Endothelial cell of umbilical vein (primary cell): ENCODE measurements around the gene RAB3D. TPM values are rescaled to one million over a fixed set of nuclear protein-coding genes. Genes with fewer than 3 reads are reported as not detected.

ENCODE experiments used
- BruUV-seq: library from RNA; stranded (reverse); fragments of 400-500 nt; replicated peaks from 2 replicates; lab custom pipeline; 2021; lab: Mats Ljungman, UMichigan
- CTCF ChIA-PET: fragments of 300-600, 350-600 bp; sonication (Branson Sonifier 250); formaldehyde crosslinking; loops from one replicate; lab custom pipeline; 2021; ENCODE audit warnings: antibody characterized with exemption, inconsistent platforms; lab: Charles Lee
- POLR2A ChIA-PET: fragments of 300-600, 350-600 bp; sonication (Branson Sonifier 250); formaldehyde crosslinking; loops from one replicate; lab custom pipeline; 2021; ENCODE audit warnings: antibody characterized with exemption, inconsistent platforms; lab: Charles Lee
- DNase-seq: peaks from one replicate; pipeline ENCODE4 v3.0.0-alpha.2; 2011; ENCODE audit warnings: low read depth, low spot score
- FAIRE-seq: peaks from 2 replicates; lab custom pipeline; 2011; peaks lifted over from hg19 to GRCh38; lab: Jason Lieb, UNC
- H2AFZ ChIP-seq: 2 replicates; pipeline ENCODE4 v1.6.0; 2012; ENCODE audit warnings: low read depth, low read length, control low read depth, inconsistent platforms
- H3K27ac ChIP-seq: 2 replicates; pipeline ENCODE4 v1.5.1; 2011; ENCODE audit warnings: low read depth, mild to moderate bottlenecking, control low read depth, low read length, moderate library complexity; ENCODE audit not compliant: insufficient read depth
- H3K27me3 ChIP-seq, 2 experiments: 2 replicates each; pipeline versions ENCODE4 v1.6.0 to v1.6.1; 2011; ENCODE audit warnings: low read length in 2 of 2, mixed read lengths in 1 of 2; ENCODE audit not compliant: control insufficient read depth in 2 of 2, insufficient read depth in 2 of 2
- H3K36me3 ChIP-seq, 2 experiments: 2 replicates in 1 of 2; 3 replicates in 1 of 2; pipeline ENCODE4 v1.5.1; 2011; ENCODE audit warnings: low read length in 2 of 2, mild to moderate bottlenecking in 1 of 2, moderate library complexity in 1 of 2; ENCODE audit not compliant: control insufficient read depth in 2 of 2, insufficient read depth in 2 of 2; ENCODE audit errors: extremely low read depth in 1 of 2
- H3K4me1 ChIP-seq: 3 replicates; pipeline ENCODE4 v1.5.1; 2011; ENCODE audit warnings: mild to moderate bottlenecking, low read length; ENCODE audit not compliant: control insufficient read depth, insufficient read depth; ENCODE audit errors: extremely low read depth
- H3K4me2 ChIP-seq: 2 replicates; pipeline ENCODE4 v1.6.1; 2011; ENCODE audit warnings: low read length, control low read depth, mixed read lengths; ENCODE audit not compliant: insufficient read depth
- H3K4me3 ChIP-seq, 3 experiments: fragments of 200-600 bp in 1 of 3; sonication (generic), shearing (Covaris generic) in 1 of 3; replicated peaks in 1 of 3; 2 replicates each; pipeline ENCODE4 v1.5.1; 2011 to 2016; ENCODE audit warnings: control low read depth in 3 of 3, low read length in 3 of 3, mild to moderate bottlenecking in 2 of 3, inconsistent platforms in 1 of 3, low read depth in 1 of 3, moderate library complexity in 1 of 3; ENCODE audit not compliant: insufficient read depth in 1 of 3
- H3K79me2 ChIP-seq: 2 replicates; pipeline ENCODE4 v1.6.0; 2012; ENCODE audit warnings: low read length, inconsistent platforms; ENCODE audit not compliant: control insufficient read depth, insufficient read depth
- H3K9ac ChIP-seq: replicated peaks from 2 replicates; pipeline ENCODE3; 2011; ENCODE audit warnings: low read length, control low read depth; ENCODE audit not compliant: insufficient read depth; ENCODE audit errors: extremely low read depth
- H3K9me1 ChIP-seq: replicated peaks from 3 replicates; pipeline ENCODE4 v1.6.0; 2011; ENCODE audit warnings: mild to moderate bottlenecking, low read length; ENCODE audit not compliant: control insufficient read depth, insufficient read depth; ENCODE audit errors: extremely low read depth
- H3K9me3 ChIP-seq: replicated peaks from 2 replicates; pipeline ENCODE4 v1.5.1; 2012; ENCODE audit warnings: low read length, inconsistent platforms; ENCODE audit not compliant: control insufficient read depth, insufficient read depth
- H4K20me1 ChIP-seq: replicated peaks from 2 replicates; pipeline ENCODE3; 2011; ENCODE audit warnings: mild to moderate bottlenecking, low read length; ENCODE audit not compliant: control insufficient read depth, insufficient read depth; ENCODE audit errors: extremely low read depth
- EZH2 ChIP-seq: IDR thresholded peaks from 2 replicates; pipeline ENCODE4 v1.6.1; 2012; ENCODE audit warnings: borderline replicate concordance, low read depth, mild to moderate bottlenecking, moderate library complexity, low read length, inconsistent platforms; ENCODE audit not compliant: severe bottlenecking
- FOS ChIP-seq: IDR thresholded peaks from 2 replicates; pipeline ENCODE4 v1.6.1; 2011; ENCODE audit warnings: mild to moderate bottlenecking, low read length, moderate library complexity, borderline replicate concordance; ENCODE audit not compliant: insufficient read depth
- GATA2 ChIP-seq: IDR thresholded peaks from 2 replicates; pipeline ENCODE4 v1.7.0; 2011; ENCODE audit warnings: low read depth, mild to moderate bottlenecking, moderate library complexity, mixed read lengths, low read length; ENCODE audit not compliant: insufficient read length, insufficient read depth
- JUN ChIP-seq: IDR thresholded peaks from 2 replicates; pipeline ENCODE4 v1.6.1; 2011; ENCODE audit warnings: borderline replicate concordance, low read depth; ENCODE audit not compliant: insufficient read length, insufficient read depth
- MYC ChIP-seq: IDR thresholded peaks from one replicate; pipeline ENCODE4 v1.6.1; 2011; ENCODE audit warnings: mild to moderate bottlenecking, low read depth, low read length
- POLR2A ChIP-seq: IDR thresholded peaks from 2 replicates; pipeline ENCODE4 v1.6.1; 2012; ENCODE audit warnings: low read depth, mild to moderate bottlenecking, control low read depth, low read length
- POLR2AphosphoS5 ChIP-seq: IDR thresholded peaks from 2 replicates; pipeline ENCODE4 v1.6.1; 2012; ENCODE audit warnings: low read depth, mild to moderate bottlenecking, control low read depth, low read length, moderate library complexity; ENCODE audit not compliant: insufficient read depth
- dilution Hi-C: fragments of 300-500 bp; cut with MboI; formaldehyde crosslinking; loops from one replicate; pipeline ENCODE4 v1.15.0; 2019; ENCODE audit warnings: low sequenced_read_pairs; ENCODE audit not compliant: extremely low pct_ligation_motif_present
- intact Hi-C: fragments of 100-400 bp; cut with micrococcal nuclease; formaldehyde crosslinking; loops from one replicate; pipeline ENCODE4 v1.10.0; 2022
- polyA plus RNA-seq, 4 experiments: library from polyadenylated mRNA; depleted of rRNA in 3 of 4; stranded (reverse) in 3 of 4; unstranded in 1 of 4; fragments of >200 nt; gene quantifications; 2 replicates each; pipeline versions ENCODE4 v1.2.1 to v1.2.3, GENCODE V29; 2011 to 2012; ENCODE audit warnings: missing spikeins in 1 of 4
- total RNA-seq: library from RNA; stranded (reverse); gene quantifications from 2 replicates; pipeline ENCODE4 v1.2.3, GENCODE V29; 2021
- TF ChIP-seq, protein P1 (sequence below), 2 donors: IDR thresholded peaks; 1 replicate in 1 of 2; 2 replicates in 1 of 2; pipeline ENCODE4 v1.5.1; 2011; ENCODE audit warnings: low read length in 2 of 2, mild to moderate bottlenecking in 2 of 2, moderate library complexity in 2 of 2, control low read depth in 1 of 2, inconsistent platforms in 1 of 2, low read depth in 1 of 2; ENCODE audit not compliant: insufficient read depth in 1 of 2; ENCODE audit errors: extremely low read depth in 1 of 2
- TF ChIP-seq, protein P2 (sequence below): IDR thresholded peaks from 2 replicates; pipeline ENCODE4 v1.6.1; 2011; ENCODE audit not compliant: insufficient read depth, insufficient read length

RAB3D gene
- total and polyA plus RNA-seq, 2 donors (not counting 3 experiments of a cell fraction or from before 2014, with no cell fraction given), result 35.4 to 48.2 TPM

DNA sequence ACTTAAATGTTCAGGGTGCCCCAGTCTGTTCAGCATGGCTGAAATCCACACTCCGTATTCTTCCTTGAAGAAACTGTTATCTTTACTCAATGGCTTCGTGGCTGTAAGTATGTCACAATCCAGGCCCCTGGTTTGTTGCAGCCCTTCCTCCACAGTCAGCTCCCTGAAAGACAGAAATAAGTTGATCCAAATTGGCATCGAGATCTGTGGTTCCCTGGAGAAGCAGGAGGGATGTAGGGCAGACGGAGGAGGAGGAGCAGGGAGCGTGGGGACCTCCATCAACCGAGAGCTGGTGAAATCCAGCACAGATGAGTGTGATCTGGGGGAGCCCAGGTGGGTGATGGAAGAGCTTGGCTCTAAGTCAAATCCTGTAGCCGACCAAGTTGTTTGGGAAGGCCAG is 43.2 kb downstream of the RAB3D start:
- POLR2A ChIA-PET, result interaction anchor here (1.2 kb wide), 1 partner anchor 186 kb away, joined by 3 read pairs; no protein-coding TSS in a partner anchor
- DNase-seq, result no peak
- no peak for TF ChIP-seq POLR2AphosphoS5
- TF ChIP-seq, protein P1, sequence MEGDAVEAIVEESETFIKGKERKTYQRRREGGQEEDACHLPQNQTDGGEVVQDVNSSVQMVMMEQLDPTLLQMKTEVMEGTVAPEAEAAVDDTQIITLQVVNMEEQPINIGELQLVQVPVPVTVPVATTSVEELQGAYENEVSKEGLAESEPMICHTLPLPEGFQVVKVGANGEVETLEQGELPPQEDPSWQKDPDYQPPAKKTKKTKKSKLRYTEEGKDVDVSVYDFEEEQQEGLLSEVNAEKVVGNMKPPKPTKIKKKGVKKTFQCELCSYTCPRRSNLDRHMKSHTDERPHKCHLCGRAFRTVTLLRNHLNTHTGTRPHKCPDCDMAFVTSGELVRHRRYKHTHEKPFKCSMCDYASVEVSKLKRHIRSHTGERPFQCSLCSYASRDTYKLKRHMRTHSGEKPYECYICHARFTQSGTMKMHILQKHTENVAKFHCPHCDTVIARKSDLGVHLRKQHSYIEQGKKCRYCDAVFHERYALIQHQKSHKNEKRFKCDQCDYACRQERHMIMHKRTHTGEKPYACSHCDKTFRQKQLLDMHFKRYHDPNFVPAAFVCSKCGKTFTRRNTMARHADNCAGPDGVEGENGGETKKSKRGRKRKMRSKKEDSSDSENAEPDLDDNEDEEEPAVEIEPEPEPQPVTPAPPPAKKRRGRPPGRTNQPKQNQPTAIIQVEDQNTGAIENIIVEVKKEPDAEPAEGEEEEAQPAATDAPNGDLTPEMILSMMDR (IDR thresholded peaks at IDR 0.05; ENCODE audit: extremely low read depth in 1 of 2, insufficient read depth in 1 of 2, low read depth in 1 of 2, low read length in 2 of 2), result no peak
- no peak for TF ChIP-seq POLR2A
- TF ChIP-seq MYC, result no peak
- TF ChIP-seq EZH2, result no peak
- TF ChIP-seq GATA2, result no peak
- no peak for TF ChIP-seq FOS
- TF ChIP-seq JUN, result no peak
- TF ChIP-seq, protein P2, sequence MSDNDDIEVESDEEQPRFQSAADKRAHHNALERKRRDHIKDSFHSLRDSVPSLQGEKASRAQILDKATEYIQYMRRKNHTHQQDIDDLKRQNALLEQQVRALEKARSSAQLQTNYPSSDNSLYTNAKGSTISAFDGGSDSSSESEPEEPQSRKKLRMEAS, result no peak
- no peaks in the 10 kb centered on the region for H3K9me3 ChIP-seq
- H3K27ac ChIP-seq, result no peak overlapping the region
- no peaks in the 10 kb centered on the region for H3K9me1 ChIP-seq
- H3K4me1 ChIP-seq, result no peaks in the 10 kb centered on the region
- dilution Hi-C loops, result no loop called here
- no peaks in the 10 kb centered on the region for H3K36me3 ChIP-seq
- BruUV-seq, result no TSS peak
- peaks cover 0 to 1% of the 10 kb centered on the region in 2 experiments for H3K27me3 ChIP-seq
- no peaks in the 10 kb centered on the region for H4K20me1 ChIP-seq
- H3K4me2 ChIP-seq, result no peak overlapping the region
- peak; percentile 8 for FAIRE-seq
- H3K4me3 ChIP-seq, result no peak overlapping the region
- no peak overlapping the region for H2AFZ ChIP-seq
- CTCF ChIA-PET, result interaction anchor here (1.3 to 3.0 kb wide), 2 partner anchors 85 to 186 kb away, joined by 3 to 12 read pairs; no protein-coding TSS in a partner anchor
- no peak overlapping the region for H3K9ac ChIP-seq
- intact Hi-C loops, result no loop called here
- no peaks in the 10 kb centered on the region for H3K79me2 ChIP-seq
